ENCODE measurements around the gene CELF4. TPM values are rescaled to one million over a fixed set of nuclear protein-coding genes. Genes with fewer than 3 reads are reported as not detected.

The CELF4 gene
- total and polyA plus RNA-seq, 2 donors (not counting 3 experiments of a cell fraction or from before 2014, with no cell fraction given) = not detected

DNA sequence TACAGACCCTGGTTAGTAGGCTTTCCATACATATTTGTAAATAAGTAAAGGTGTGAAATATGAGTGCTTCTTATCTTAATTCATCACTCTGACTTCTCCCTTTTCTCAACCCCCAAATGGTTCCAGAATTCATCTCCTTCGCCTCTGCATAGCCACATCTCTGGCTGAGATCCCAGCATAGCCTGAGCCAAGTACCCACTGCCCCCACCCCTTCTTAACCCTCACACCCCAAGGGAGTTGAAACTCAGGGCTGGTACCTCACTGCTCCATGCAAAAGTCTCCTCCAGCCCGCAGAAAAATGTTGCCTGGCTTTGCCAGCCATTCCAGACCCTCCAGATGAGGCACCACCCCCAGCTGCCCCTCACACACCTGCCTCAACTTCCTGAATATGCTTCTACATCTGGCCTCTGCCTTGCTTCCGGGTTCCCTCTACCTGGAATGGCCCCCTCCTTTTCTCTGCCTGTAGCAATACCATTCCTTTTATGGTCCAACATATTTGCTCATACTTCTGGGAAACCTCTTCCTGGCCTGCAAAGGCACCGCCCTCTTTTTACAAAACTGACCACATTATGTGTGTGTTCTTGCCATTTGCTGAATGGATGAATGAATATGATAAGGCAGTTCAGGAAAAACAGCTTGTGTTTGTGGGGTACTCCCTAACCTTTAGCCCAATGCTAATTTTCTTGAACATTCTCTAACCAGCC is 112.8 kb downstream of the CELF4 start:
- no peak overlapping the region for H3K9ac ChIP-seq (replicated peaks; ENCODE audit: extremely low read depth, insufficient read depth, low read length)
- no peaks in the 10 kb centered on the region for H3K9me1 ChIP-seq (replicated peaks; ENCODE audit: control insufficient read depth, extremely low read depth, insufficient read depth, low read length)
- H3K4me3 ChIP-seq (replicated peaks in 1 of 3; ENCODE audit: insufficient read depth in 1 of 3, low read depth in 1 of 3, low read length in 3 of 3) = no peak overlapping the region
- BruUV-seq (replicated peaks) = no TSS peak
- ChIA-PET POLR2A (no interaction called here), CTCF (no interaction called here)
- DNase-seq (ENCODE audit: low read depth, low spot score) = no peak
- no peak overlapping the region for H3K4me2 ChIP-seq (ENCODE audit: insufficient read depth, low read length)
- dilution Hi-C loops (cut with MboI; ENCODE audit: extremely low pct_ligation_motif_present, low sequenced_read_pairs) (no loop called here), intact Hi-C loops (cut with micrococcal nuclease) (no loop called here)
- H3K36me3 ChIP-seq (ENCODE audit: control insufficient read depth in 2 of 2, extremely low read depth in 1 of 2, insufficient read depth in 2 of 2, low read length in 2 of 2) = no peaks in the 10 kb centered on the region
- H3K27ac ChIP-seq (ENCODE audit: insufficient read depth, low read depth, low read length) = no peak overlapping the region
- H3K4me1 ChIP-seq (ENCODE audit: control insufficient read depth, extremely low read depth, insufficient read depth, low read length) = no peaks in the 10 kb centered on the region
- H4K20me1 ChIP-seq (replicated peaks; ENCODE audit: control insufficient read depth, extremely low read depth, insufficient read depth, low read length) = no peaks in the 10 kb centered on the region
- H3K27me3 ChIP-seq (ENCODE audit: control insufficient read depth in 2 of 2, insufficient read depth in 2 of 2, low read length in 2 of 2) = no peaks in the 10 kb centered on the region
- H3K9me3 ChIP-seq (replicated peaks; ENCODE audit: control insufficient read depth, insufficient read depth, low read length) = no peaks in the 10 kb centered on the region
- no peak for FAIRE-seq
- TF ChIP-seq FOS (IDR thresholded peaks at IDR 0.05; ENCODE audit: borderline replicate concordance, insufficient read depth, low read length) (no peak), GATA2 (IDR thresholded peaks at IDR 0.05; ENCODE audit: insufficient read depth, insufficient read length, low read depth, low read length) (no peak), POLR2AphosphoS5 (IDR thresholded peaks at IDR 0.05; ENCODE audit: insufficient read depth, low read depth, low read length) (no peak), POLR2A (IDR thresholded peaks at IDR 0.05; ENCODE audit: low read depth, low read length) (no peak), JUN (IDR thresholded peaks at IDR 0.05; ENCODE audit: borderline replicate concordance, insufficient read depth, insufficient read length, low read depth) (no peak), MYC (IDR thresholded peaks at IDR 0.05; ENCODE audit: low read depth, low read length) (no peak), EZH2 (IDR thresholded peaks at IDR 0.05; ENCODE audit: borderline replicate concordance, low read depth, low read length, severe bottlenecking) (no peak)
- TF ChIP-seq, protein P1, sequence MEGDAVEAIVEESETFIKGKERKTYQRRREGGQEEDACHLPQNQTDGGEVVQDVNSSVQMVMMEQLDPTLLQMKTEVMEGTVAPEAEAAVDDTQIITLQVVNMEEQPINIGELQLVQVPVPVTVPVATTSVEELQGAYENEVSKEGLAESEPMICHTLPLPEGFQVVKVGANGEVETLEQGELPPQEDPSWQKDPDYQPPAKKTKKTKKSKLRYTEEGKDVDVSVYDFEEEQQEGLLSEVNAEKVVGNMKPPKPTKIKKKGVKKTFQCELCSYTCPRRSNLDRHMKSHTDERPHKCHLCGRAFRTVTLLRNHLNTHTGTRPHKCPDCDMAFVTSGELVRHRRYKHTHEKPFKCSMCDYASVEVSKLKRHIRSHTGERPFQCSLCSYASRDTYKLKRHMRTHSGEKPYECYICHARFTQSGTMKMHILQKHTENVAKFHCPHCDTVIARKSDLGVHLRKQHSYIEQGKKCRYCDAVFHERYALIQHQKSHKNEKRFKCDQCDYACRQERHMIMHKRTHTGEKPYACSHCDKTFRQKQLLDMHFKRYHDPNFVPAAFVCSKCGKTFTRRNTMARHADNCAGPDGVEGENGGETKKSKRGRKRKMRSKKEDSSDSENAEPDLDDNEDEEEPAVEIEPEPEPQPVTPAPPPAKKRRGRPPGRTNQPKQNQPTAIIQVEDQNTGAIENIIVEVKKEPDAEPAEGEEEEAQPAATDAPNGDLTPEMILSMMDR (IDR thresholded peaks at IDR 0.05; ENCODE audit: extremely low read depth in 1 of 2, insufficient read depth in 1 of 2, low read depth in 1 of 2, low read length in 2 of 2) = no peak
- TF ChIP-seq, protein P2, sequence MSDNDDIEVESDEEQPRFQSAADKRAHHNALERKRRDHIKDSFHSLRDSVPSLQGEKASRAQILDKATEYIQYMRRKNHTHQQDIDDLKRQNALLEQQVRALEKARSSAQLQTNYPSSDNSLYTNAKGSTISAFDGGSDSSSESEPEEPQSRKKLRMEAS (IDR thresholded peaks at IDR 0.05; ENCODE audit: insufficient read depth, insufficient read length) = no peak
- H2AFZ ChIP-seq (ENCODE audit: low read depth, low read length) = no peak overlapping the region
- H3K79me2 ChIP-seq (ENCODE audit: control insufficient read depth, insufficient read depth, low read length) = no peaks in the 10 kb centered on the region
